HepG2 (cell line): ENCODE results near the gene ZNF117. TPM values are rescaled to one million over a fixed set of nuclear protein-coding genes. Genes with fewer than 3 reads are reported as not detected.
A peak's percentile ranks its signal among the peaks of the same experiment; 100 is the strongest.

Source experiments
- DMAP1 ChIP-seq: IDR thresholded peaks from 2 replicates; pipeline ENCODE4 v1.6.1; 2016
- HOMEZ ChIP-seq: IDR thresholded peaks from 2 replicates; pipeline ENCODE4 v1.6.1; 2016; ENCODE audit warnings: low read depth
- NONO ChIP-seq, 2 experiments: fragments of 450-650 bp in 1 of 2; sonication (generic) in 1 of 2; formaldehyde crosslinking in 1 of 2; IDR thresholded peaks in 1 of 2; conservative IDR thresholded peaks in 1 of 2; 2 replicates each; pipeline versions ENCODE4 v1.6.1 to v1.8.0; 2017 to 2022; ENCODE audit warnings: mild to moderate bottlenecking in 1 of 2, missing genetic modification reagents in 1 of 2, moderate library complexity in 1 of 2
- RXRA ChIP-seq: sonication (generic); formaldehyde crosslinking; IDR thresholded peaks from 2 replicates; pipeline ENCODE4 v1.5.1; 2020; ENCODE audit warnings: missing genetic modification reagents
- SMAD3 ChIP-seq: sonication (generic); formaldehyde crosslinking; IDR thresholded peaks from 2 replicates; pipeline ENCODE4 v1.4.0; 2020; ENCODE audit warnings: missing genetic modification reagents
- YY1 ChIP-seq: IDR thresholded peaks from 2 replicates; pipeline ENCODE4 v1.6.1; 2011; ENCODE audit warnings: low read length, low read depth, moderate library complexity, mild to moderate bottlenecking; ENCODE audit not compliant: insufficient read depth, insufficient replicate concordance
- ZNF276 ChIP-seq: sonication (generic); formaldehyde crosslinking; IDR thresholded peaks from 2 replicates; pipeline ENCODE4 v1.4.0; 2020; ENCODE audit warnings: mild to moderate bottlenecking, low read depth, missing genetic modification reagents
- ZNF350 ChIP-seq: sonication (generic); formaldehyde crosslinking; IDR thresholded peaks from 2 replicates; pipeline ENCODE4 v1.4.0; 2020; ENCODE audit warnings: mild to moderate bottlenecking, low read depth, missing genetic modification reagents, borderline replicate concordance
- polyA plus RNA-seq, 8 experiments: library from polyadenylated mRNA; depleted of rRNA in 3 of 8; stranded (reverse) in 7 of 8; unstranded in 1 of 8; fragments of >200 nt; fragmentation: Illumina TruSeq in 4 of 8; extraction: Trizol in 4 of 8; gene quantifications; 2 replicates each; pipeline versions ENCODE4 v1.2.1 to v1.2.3, GENCODE V29; 2011 to 2016; ENCODE audit warnings: low read depth in 4 of 8, missing spikeins in 1 of 8, mixed read lengths in 1 of 8; ENCODE audit not compliant: insufficient read depth in 1 of 8
- total RNA-seq, 5 experiments: library from RNA; depleted of rRNA; stranded (reverse); fragments of >200 nt; fragmentation: Illumina TruSeq; extraction: Trizol; gene quantifications; 2 replicates each; pipeline ENCODE4 v1.2.3, GENCODE V29; 2016; ENCODE audit warnings: low read depth in 1 of 5
- TF ChIP-seq, protein P1 (sequence below), 2 experiments: sonication (generic) in 1 of 2; formaldehyde crosslinking in 1 of 2; IDR thresholded peaks; 2 replicates each; pipeline versions ENCODE4 v1.4.0 to v1.6.1; 2018 to 2020; ENCODE audit warnings: missing genetic modification reagents in 2 of 2, borderline replicate concordance in 1 of 2, low read depth in 1 of 2, mild to moderate bottlenecking in 1 of 2, missing biosample characterization in 1 of 2
- TF ChIP-seq, protein P2 (sequence below): sonication (generic); formaldehyde crosslinking; IDR thresholded peaks from 2 replicates; pipeline ENCODE4 v1.8.1; 2022; ENCODE audit warnings: mild to moderate bottlenecking, missing genetic modification reagents
- TF ChIP-seq, protein P3 (sequence below): sonication (generic); formaldehyde crosslinking; IDR thresholded peaks from 2 replicates; pipeline ENCODE4 v1.4.0; 2020; ENCODE audit warnings: missing genetic modification reagents, borderline replicate concordance
- TF ChIP-seq, protein P4 (sequence below): sonication (generic); formaldehyde crosslinking; IDR thresholded peaks from 2 replicates; pipeline ENCODE4 v1.5.0; 2020; ENCODE audit warnings: missing genetic modification reagents, mild to moderate bottlenecking, borderline replicate concordance
- TF ChIP-seq, protein P5 (sequence below): sonication (generic); formaldehyde crosslinking; IDR thresholded peaks from 2 replicates; pipeline ENCODE4 v1.8.0; 2022; ENCODE audit warnings: low read depth, missing genetic modification reagents

The ZNF117 gene
- total and polyA plus RNA-seq, 2 of the 13 experiments (the other 11 are each of a cell fraction or from before 2014, with no cell fraction given), result 6.6 to 20.0 TPM

DNA sequence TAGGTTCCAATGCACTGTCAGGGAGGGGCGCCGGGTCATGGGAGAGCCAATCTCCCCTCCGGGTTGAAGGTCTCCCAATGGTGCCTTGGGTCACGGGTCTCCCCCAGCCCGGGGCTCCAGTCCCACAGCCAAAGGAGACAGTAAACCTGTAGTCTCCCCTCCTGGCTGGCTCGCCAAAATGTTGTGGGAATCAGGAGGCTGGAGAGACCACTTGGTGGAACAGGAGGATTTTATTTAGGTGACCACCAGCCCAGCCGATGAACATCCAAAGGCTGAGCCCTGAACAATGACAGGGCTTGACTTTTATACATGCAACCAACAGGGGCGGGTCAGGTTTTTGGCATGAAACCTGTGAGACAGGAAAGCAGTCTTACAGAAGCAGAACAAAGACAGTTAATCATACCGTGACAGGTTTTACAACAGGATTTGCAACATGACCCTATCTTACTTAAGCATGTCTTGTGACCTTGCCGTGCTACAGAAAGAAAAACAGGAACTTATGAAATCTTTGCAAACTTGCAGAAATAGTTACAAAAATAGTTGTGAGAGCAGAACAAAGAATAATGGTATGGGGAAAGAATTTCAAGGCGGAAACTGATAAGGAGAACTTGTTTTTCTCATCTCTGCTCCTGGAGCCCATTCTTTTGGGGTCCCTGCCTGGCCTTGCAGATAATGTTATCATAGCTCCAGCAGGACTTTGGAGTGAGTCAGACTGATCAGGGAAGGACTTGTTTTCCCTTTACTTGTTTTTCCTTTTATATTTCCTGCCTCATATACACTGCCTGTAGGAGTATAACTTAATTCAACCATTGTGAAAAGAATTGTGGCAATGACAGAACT lies 8.5 kb upstream of the ZNF117 start (continued):
- TF ChIP-seq, protein P1, sequence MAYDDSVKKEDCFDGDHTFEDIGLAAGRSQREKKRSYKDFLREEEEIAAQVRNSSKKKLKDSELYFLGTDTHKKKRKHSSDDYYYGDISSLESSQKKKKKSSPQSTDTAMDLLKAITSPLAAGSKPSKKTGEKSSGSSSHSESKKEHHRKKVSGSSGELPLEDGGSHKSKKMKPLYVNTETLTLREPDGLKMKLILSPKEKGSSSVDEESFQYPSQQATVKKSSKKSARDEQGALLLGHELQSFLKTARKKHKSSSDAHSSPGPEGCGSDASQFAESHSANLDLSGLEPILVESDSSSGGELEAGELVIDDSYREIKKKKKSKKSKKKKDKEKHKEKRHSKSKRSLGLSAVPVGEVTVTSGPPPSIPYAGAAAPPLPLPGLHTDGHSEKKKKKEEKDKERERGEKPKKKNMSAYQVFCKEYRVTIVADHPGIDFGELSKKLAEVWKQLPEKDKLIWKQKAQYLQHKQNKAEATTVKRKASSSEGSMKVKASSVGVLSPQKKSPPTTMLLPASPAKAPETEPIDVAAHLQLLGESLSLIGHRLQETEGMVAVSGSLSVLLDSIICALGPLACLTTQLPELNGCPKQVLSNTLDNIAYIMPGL (CRISPR knock-in tag; IDR thresholded peaks at IDR 0.05; ENCODE audit: borderline replicate concordance in 1 of 2, low read depth in 1 of 2), result no peak
- TF ChIP-seq, protein P2, sequence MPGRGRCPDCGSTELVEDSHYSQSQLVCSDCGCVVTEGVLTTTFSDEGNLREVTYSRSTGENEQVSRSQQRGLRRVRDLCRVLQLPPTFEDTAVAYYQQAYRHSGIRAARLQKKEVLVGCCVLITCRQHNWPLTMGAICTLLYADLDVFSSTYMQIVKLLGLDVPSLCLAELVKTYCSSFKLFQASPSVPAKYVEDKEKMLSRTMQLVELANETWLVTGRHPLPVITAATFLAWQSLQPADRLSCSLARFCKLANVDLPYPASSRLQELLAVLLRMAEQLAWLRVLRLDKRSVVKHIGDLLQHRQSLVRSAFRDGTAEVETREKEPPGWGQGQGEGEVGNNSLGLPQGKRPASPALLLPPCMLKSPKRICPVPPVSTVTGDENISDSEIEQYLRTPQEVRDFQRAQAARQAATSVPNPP (CRISPR knock-in tag), result peak; percentile 73; the same call in 1 of the 2 replicates
- no peak for TF ChIP-seq NONO (IDR thresholded peaks at IDR 0.05)
- peak; percentile 13; the same call in 1 of the 2 replicates for TF ChIP-seq NONO (CRISPR knock-in tag; conservative IDR thresholded peaks at IDR 0.05)
- TF ChIP-seq HOMEZ (CRISPR knock-in tag), result peak; percentile 68; the same call in 1 of the 2 replicates
- peak; percentile 45; the same call in 1 of the 2 replicates for TF ChIP-seq DMAP1 (CRISPR knock-in tag)
- no peak for TF ChIP-seq ZNF276 (CRISPR knock-in tag)
- TF ChIP-seq, protein P3, sequence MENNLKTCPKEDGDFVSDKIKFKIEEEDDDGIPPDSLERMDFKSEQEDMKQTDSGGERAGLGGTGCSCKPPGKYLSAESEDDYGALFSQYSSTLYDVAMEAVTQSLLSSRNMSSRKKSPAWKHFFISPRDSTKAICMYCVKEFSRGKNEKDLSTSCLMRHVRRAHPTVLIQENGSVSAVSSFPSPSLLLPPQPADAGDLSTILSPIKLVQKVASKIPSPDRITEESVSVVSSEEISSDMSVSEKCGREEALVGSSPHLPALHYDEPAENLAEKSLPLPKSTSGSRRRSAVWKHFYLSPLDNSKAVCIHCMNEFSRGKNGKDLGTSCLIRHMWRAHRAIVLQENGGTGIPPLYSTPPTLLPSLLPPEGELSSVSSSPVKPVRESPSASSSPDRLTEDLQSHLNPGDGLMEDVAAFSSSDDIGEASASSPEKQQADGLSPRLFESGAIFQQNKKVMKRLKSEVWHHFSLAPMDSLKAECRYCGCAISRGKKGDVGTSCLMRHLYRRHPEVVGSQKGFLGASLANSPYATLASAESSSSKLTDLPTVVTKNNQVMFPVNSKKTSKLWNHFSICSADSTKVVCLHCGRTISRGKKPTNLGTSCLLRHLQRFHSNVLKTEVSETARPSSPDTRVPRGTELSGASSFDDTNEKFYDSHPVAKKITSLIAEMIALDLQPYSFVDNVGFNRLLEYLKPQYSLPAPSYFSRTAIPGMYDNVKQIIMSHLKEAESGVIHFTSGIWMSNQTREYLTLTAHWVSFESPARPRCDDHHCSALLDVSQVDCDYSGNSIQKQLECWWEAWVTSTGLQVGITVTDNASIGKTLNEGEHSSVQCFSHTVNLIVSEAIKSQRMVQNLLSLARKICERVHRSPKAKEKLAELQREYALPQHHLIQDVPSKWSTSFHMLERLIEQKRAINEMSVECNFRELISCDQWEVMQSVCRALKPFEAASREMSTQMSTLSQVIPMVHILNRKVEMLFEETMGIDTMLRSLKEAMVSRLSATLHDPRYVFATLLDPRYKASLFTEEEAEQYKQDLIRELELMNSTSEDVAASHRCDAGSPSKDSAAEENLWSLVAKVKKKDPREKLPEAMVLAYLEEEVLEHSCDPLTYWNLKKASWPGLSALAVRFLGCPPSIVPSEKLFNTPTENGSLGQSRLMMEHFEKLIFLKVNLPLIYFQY, result no peak
- TF ChIP-seq, protein P4, sequence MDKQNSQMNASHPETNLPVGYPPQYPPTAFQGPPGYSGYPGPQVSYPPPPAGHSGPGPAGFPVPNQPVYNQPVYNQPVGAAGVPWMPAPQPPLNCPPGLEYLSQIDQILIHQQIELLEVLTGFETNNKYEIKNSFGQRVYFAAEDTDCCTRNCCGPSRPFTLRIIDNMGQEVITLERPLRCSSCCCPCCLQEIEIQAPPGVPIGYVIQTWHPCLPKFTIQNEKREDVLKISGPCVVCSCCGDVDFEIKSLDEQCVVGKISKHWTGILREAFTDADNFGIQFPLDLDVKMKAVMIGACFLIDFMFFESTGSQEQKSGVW (CRISPR knock-in tag), result no peak
- TF ChIP-seq, protein P5, sequence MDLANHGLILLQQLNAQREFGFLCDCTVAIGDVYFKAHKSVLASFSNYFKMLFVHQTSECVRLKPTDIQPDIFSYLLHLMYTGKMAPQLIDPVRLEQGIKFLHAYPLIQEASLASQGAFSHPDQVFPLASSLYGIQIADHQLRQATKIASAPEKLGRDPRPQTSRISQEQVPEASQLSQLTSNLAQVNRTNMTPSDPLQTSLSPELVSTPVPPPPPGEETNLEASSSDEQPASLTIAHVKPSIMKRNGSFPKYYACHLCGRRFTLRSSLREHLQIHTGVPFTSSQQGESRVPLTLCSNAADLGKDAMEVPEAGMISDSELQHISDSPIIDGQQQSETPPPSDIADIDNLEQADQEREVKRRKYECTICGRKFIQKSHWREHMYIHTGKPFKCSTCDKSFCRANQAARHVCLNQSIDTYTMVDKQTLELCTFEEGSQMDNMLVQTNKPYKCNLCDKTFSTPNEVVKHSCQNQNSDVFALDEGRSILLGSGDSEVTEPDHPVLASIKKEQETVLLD (CRISPR knock-in tag), result no peak
- TF ChIP-seq SMAD3 (CRISPR knock-in tag), result peak; percentile 82
- TF ChIP-seq YY1, result no peak
- TF ChIP-seq ZNF350, result peak; percentile 40; the same call in 1 of the 2 replicates
- TF ChIP-seq RXRA (CRISPR knock-in tag), result peak; percentile 32
